Naive B cell (primary cell): ENCODE measurements around the gene CLIC5. TPM values are rescaled to one million over a fixed set of nuclear protein-coding genes. Genes with fewer than 3 reads are reported as not detected.

Experiments
- ATAC-seq, 2 donors: fragments of 150-1000 bp; cut with Tn5 transposase; 2 replicates each; pipeline ENCODE4 v1.10.0; 2021; ENCODE audit warnings: low read depth in 2 of 2, mild to moderate bottlenecking in 2 of 2, moderate library complexity in 2 of 2
- DNase-seq: peaks from one replicate; pipeline ENCODE4 v3.0.0; 2022
- H3K27ac Mint-ChIP-seq, 6 donors: one replicate each; pipeline ENCODE4 v1.8.0; 2020 to 2022; ENCODE audit warnings: mild to moderate bottlenecking in 6 of 6, mixed read lengths in 6 of 6, moderate library complexity in 5 of 6, inconsistent platforms in 2 of 6
- H3K27me3 Mint-ChIP-seq, 3 donors: one replicate each; pipeline ENCODE4 v1.8.0; 2021 to 2022; ENCODE audit warnings: mixed read lengths in 3 of 3, mild to moderate bottlenecking in 1 of 3
- H3K36me3 Mint-ChIP-seq, 2 donors: one replicate each; pipeline ENCODE4 v1.8.0; 2020 to 2022; ENCODE audit warnings: mixed read lengths in 2 of 2, inconsistent platforms in 1 of 2, mild to moderate bottlenecking in 1 of 2
- H3K4me1 Mint-ChIP-seq, 3 donors: one replicate each; pipeline ENCODE4 v1.8.0; 2020 to 2022; ENCODE audit warnings: mixed read lengths in 3 of 3, inconsistent platforms in 1 of 3, mild to moderate bottlenecking in 1 of 3, moderate library complexity in 1 of 3
- H3K4me3 Mint-ChIP-seq, 8 donors: one replicate each; pipeline ENCODE4 v1.8.0; 2020 to 2022; ENCODE audit warnings: mild to moderate bottlenecking in 8 of 8, mixed read lengths in 8 of 8, moderate library complexity in 8 of 8, inconsistent platforms in 2 of 8
- H3K9me3 Mint-ChIP-seq, 7 donors: one replicate each; pipeline ENCODE4 v1.8.0; 2020 to 2022; ENCODE audit warnings: mixed read lengths in 7 of 7, mild to moderate bottlenecking in 5 of 7, inconsistent platforms in 2 of 7, moderate library complexity in 1 of 7
- polyA plus RNA-seq, 6 donors: library from polyadenylated mRNA; unstranded; fragments of 300-500 nt; fragmentation: Illumina TruSeq; gene quantifications; one replicate each; pipeline ENCODE4 v1.2.3, GENCODE V29; 2021; ENCODE audit warnings: low read depth in 6 of 6

CLIC5 gene
- polyA plus RNA-seq, 6 donors from 2014 or later = 0.05 to 1.3 (median 0.13) TPM; not detected in 1

DNA sequence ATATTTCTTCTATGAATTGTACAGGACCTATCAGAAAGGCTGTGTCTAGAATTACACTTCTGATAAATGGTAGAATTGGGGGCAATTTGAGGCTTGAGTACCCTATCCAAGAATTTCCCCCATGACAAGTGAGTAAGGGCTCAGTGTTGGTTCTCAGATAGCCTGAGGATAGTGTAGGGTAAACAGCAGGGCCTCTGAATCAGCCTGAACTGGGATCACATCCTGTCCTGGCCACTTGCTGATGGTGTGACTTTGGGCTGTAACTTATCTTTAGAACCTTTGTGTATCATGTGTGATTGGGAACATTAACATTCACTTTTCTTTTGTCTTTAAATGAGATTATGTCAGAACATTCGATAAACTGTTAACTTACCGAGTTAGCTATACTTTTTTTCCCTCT is 151.0 kb downstream of the CLIC5 start:
- Mint-ChIP-seq H3K27ac (peak overlapping the region in 1 of 6 donors; percentile 54), H3K27me3 (peaks cover 12 to 31% (median 26%) of the 10 kb centered on the region in 3 donors), H3K36me3 (no peaks in the 10 kb centered on the region), H3K4me3 (no peak overlapping the region), H3K9me3 (peaks cover 0 to 3% (median 0%) of the 10 kb centered on the region in 7 donors), H3K4me1 (no peaks in the 10 kb centered on the region)
- ATAC-seq (no peak), DNase-seq (no peak)

DNA sequence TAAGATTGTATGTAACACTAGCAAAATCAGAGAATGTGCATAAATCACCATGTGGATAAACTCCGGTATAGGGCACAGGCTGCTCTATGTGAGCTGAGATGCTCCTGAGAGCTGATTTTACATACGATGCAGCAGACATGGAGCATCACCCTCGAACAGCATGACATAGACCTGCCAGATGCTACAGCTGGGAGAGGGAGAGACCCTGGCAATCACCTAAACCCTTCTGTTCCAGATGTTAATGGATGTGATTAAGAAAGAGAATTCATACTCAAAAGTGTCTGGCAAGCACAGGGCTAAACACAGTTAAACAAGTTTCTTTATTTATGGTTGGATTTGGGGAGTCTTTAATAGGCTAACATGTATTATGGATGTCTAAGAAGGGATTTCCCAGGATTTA is 157.0 kb downstream of the CLIC5 start:
- Mint-ChIP-seq H3K27ac (peak overlapping the region in 1 of 6 donors; percentile 66), H3K36me3 (no peaks in the 10 kb centered on the region), H3K4me3 (no peak overlapping the region), H3K4me1 (no peaks in the 10 kb centered on the region), H3K27me3 (peaks cover 0 to 13% (median 11%) of the 10 kb centered on the region in 3 donors), H3K9me3 (no peaks in the 10 kb centered on the region)
- DNase-seq = no peak
- no peak for ATAC-seq

DNA sequence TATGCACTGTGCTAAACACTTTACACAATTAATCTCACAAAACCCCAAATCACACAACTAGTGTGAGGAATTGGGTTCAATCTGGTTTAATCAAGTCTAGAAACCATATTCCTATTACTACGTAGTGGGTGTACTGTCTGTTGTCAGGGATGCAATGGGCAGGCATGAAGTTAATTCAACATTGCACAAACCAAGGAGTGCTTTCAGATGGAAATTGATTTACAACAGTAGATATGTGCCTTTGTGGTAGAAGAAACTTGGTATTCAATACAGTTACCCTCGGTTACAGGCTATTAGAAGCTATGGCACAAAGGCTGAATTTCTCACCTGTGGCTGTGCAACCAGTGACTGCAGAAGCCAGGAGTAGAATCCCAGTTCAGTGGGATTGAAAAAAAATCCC is 157.8 kb downstream of the CLIC5 start:
- Mint-ChIP-seq H3K27ac (no peak overlapping the region), H3K4me1 (no peaks in the 10 kb centered on the region), H3K27me3 (peaks cover 0 to 17% (median 16%) of the 10 kb centered on the region in 3 donors), H3K4me3 (no peak overlapping the region), H3K36me3 (no peaks in the 10 kb centered on the region), H3K9me3 (no peaks in the 10 kb centered on the region)
- DNase-seq (no peak), ATAC-seq (no peak)

DNA sequence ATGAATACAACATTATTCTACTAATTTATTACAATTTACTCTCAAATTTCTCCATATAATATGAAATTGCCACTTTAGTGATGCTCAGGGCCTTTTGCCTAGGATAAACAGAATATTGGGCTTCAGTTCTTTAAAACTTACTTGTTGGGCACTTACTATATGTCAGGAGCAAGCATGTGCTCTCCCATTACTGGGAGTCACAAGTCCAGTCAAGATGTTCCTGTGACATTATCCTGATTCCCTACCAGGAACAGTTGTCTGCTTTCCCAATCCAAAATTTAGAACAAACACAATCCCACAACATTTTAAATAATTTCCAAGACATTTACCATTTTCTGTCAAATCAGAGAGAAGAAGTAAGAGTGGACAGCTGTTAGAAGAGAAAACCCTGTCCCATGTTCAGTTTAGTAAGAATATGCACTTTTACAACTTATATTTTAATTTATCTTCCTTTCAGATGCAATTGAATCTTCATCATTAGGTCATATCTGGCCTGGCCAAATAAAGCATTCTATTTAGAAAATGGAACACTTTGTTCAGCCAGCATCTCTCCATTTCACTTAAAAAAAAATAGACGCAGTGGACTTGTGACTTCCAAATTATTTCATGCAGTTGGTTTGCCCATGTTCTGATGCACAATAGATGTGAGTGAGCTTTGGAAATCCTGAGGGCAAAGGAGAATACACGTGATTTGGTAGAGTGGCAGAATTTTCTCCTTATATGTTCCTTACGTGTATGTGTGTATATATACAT is 159.8 kb downstream of the CLIC5 start:
- Mint-ChIP-seq H3K9me3 (no peaks in the 10 kb centered on the region), H3K27ac (no peak overlapping the region), H3K4me3 (no peak overlapping the region), H3K36me3 (no peaks in the 10 kb centered on the region), H3K27me3 (peaks cover 0 to 26% (median 17%) of the 10 kb centered on the region in 3 donors), H3K4me1 (no peaks in the 10 kb centered on the region)
- no peak for DNase-seq
- ATAC-seq = no peak

DNA sequence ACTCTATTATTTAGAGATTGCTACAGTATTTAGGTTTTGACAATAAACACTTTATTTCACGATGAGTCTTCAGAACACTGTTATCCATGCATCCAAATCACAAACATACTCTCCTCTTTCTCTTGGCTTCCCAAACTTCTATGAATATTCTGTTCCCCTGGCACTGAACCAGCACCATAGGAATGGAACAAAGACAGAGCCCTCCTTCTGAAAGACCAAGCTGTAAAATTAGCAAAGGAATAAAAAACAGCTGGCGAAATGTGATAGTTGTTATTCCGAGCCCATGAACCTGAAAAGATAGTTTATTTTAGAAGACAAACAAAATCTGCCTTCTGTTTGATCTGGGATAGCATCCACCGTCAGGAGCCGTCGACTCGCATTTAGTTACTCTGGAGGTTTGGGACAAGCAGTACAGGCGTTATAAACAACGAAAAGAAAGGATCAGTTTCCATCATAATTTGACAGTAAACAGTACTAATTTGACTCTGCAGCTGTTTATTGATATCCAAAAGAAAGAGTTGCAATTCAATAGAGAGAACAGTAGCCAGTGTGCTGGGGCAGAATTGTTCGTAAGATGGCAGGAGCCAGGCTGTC is 161.4 kb downstream of the CLIC5 start:
- no peak for ATAC-seq
- no peak for DNase-seq
- Mint-ChIP-seq H3K27ac (no peak overlapping the region), H3K4me3 (no peak overlapping the region), H3K27me3 (peaks cover 8 to 16% (median 9%) of the 10 kb centered on the region in 3 donors), H3K4me1 (no peaks in the 10 kb centered on the region), H3K9me3 (no peaks in the 10 kb centered on the region), H3K36me3 (no peaks in the 10 kb centered on the region)

DNA sequence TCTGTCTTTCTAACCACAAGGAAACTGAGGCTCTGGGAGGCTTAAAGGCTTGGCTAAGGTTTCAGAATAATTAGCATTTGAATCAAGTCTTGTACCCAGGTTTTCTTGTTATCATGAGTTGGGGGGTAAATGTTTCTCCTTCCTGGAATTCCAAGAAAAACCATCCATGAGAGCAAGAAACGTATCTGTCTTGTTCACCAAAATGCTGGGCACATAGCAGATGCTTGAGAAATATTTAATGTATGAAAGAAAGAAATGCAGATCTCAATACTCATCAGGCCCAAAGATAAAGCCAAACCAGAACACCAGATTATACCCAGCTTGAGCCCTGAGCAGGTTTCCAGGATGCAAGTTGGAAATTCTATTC is 164.6 kb downstream of the CLIC5 start:
- ATAC-seq (no peak), DNase-seq (no peak)
- Mint-ChIP-seq H3K27ac (peak overlapping the region in 1 of 6 donors; percentile 54), H3K36me3 (no peaks in the 10 kb centered on the region), H3K27me3 (peaks cover 8 to 15% (median 9%) of the 10 kb centered on the region in 3 donors), H3K4me3 (no peak overlapping the region), H3K9me3 (no peaks in the 10 kb centered on the region), H3K4me1 (no peaks in the 10 kb centered on the region)

DNA sequence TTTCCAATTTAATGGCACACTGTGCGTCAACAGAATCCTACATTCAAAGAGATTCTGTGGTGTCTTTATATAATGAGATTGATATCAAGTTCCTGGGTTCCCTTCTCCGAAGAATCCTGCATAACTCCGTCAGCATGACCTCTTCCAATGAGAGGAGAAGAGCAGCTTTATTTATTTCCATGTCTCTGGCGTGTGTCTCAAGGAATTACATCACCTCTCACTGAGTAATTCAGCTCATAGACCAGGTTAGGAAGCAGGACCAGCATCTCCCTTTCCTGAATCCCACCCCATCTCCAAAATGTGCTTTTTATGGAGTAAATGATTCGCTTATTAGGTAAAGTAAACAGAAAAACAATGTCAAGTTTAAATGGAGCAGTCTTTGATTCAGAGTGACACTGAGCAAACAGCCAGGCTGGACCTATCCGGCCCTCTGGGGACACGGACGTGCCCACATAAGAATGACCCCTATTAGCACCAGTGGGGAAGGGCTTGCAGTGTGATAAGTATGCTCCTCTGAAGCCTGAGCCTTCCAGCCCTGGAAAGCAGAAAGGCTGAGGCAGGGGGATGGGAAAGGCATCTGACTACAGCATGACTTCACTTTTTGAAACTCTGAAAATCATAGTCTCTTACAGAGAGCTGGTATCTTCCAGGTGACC is 165.2 kb downstream of the CLIC5 start:
- DNase-seq (no peak), ATAC-seq (no peak)
- H3K4me1 Mint-ChIP-seq = no peaks in the 10 kb centered on the region
- H3K36me3 Mint-ChIP-seq = no peaks in the 10 kb centered on the region
- H3K27me3 Mint-ChIP-seq = peaks cover 8 to 15% (median 9%) of the 10 kb centered on the region in 3 donors
- H3K4me3 Mint-ChIP-seq = no peak overlapping the region
- H3K9me3 Mint-ChIP-seq = no peaks in the 10 kb centered on the region
- no peak overlapping the region for H3K27ac Mint-ChIP-seq

DNA sequence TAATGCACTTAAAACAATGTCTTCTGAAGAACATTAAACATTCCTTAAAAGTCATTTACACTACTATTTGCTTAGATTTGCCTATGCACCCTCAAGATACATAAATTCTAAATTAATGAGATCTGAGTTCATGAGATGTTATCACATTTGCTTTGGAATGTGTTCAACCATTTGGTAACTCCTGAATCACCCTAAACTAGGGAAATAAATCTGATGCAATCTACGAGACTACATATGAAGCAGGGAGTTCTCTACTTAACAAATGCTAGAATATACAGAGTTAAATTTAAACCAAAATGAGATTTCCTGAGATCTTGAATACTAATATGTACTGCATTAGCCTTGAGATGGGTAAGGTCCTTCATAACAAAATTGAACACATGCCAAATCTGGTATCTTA is 170.1 kb downstream of the CLIC5 start:
- ATAC-seq (no peak), DNase-seq (no peak)
- Mint-ChIP-seq H3K36me3 (no peaks in the 10 kb centered on the region), H3K27me3 (peaks cover 3 to 14% (median 7%) of the 10 kb centered on the region in 3 donors), H3K9me3 (peaks cover 0 to 2% (median 0%) of the 10 kb centered on the region in 7 donors), H3K4me3 (no peak overlapping the region), H3K27ac (no peak overlapping the region), H3K4me1 (peaks cover 0 to 4% (median 0%) of the 10 kb centered on the region in 3 donors)

DNA sequence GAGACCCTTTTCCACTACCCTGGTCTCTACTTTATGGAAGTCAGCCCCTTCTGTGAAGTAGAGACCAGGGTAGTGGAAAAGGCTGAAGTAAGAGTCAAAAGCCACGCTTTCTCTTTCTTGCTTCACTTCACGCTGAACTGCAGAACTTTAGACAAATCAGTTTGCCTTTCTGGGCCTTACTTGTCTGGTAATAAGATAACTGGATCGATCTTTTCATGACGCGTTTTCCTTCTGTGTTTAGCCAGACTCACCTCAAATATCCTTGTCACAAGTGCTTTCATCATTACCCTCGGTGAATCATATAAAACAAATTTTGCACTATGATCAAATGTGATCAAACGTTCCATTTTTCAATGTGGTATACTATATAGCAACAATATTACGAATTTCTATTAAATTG is 170.7 kb downstream of the CLIC5 start:
- H3K4me1 Mint-ChIP-seq = peaks cover 0 to 4% (median 0%) of the 10 kb centered on the region in 3 donors
- peaks cover 0 to 2% (median 0%) of the 10 kb centered on the region in 7 donors for H3K9me3 Mint-ChIP-seq
- no peak overlapping the region for H3K4me3 Mint-ChIP-seq
- peak overlapping the region in 1 of 6 donors; percentile 4 for H3K27ac Mint-ChIP-seq
- no peak for ATAC-seq
- no peak for DNase-seq
- no peaks in the 10 kb centered on the region for H3K36me3 Mint-ChIP-seq
- peaks cover 3 to 9% (median 7%) of the 10 kb centered on the region in 3 donors for H3K27me3 Mint-ChIP-seq

DNA sequence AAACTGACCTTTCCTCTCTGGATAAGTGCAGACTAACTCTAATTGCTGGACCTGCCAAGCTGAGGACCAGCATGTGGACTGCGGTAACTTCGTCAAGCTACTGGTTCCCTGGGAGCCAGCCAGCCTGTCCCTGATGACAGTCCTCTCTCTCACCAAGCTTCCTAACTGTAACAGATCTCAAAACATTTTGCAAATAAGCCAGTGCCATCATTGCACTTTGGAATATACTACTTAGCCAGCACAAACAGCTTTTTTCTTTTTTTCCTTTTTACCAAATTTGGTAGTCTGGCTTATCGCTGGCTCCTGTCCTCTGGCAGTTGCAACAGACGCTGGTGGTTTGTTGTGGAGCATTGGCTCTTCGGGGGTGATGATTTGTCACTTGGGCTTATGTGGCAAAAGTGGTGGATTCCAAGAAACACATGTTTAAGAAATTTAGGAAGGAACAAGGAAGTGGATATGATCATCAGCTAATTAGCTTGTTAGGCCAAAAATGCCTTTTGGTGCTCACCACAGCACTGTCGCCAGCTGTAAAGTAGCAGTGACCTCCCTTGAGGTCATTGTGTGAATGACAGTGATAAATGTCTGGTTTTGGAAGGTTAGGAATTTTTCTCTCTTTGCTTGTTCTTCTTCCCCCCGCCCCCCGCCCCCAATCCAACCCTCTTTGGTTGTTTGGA is 171.7 kb downstream of the CLIC5 start:
- peaks cover 0 to 2% (median 0%) of the 10 kb centered on the region in 7 donors for H3K9me3 Mint-ChIP-seq
- H3K27me3 Mint-ChIP-seq = peaks cover 3 to 7% (median 5%) of the 10 kb centered on the region in 3 donors
- DNase-seq (no peak), ATAC-seq (no peak)
- H3K27ac Mint-ChIP-seq = no peak overlapping the region
- H3K4me3 Mint-ChIP-seq = no peak overlapping the region
- H3K4me1 Mint-ChIP-seq = peaks cover 0 to 4% (median 0%) of the 10 kb centered on the region in 3 donors
- H3K36me3 Mint-ChIP-seq = no peaks in the 10 kb centered on the region

DNA sequence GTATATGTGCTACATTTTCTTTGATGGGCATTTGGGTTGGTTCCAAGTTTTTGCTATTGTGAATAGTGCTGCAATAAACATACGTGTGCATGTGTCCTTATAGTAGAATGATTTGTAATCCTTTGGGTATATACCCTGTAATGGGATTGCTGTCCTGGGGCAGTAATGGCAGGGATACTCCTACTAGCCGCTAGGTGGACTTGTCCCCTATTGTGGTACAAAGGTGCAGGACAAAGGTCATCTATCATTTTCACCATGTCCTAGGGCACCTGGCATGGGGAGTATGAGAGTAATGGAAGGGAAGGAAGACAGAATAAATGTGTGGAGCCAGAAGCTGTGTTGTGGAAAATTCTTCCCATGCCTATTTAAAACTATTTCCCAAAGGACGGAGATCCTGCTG is 174.6 kb downstream of the CLIC5 start:
- DNase-seq (no peak), ATAC-seq (no peak)
- peaks cover 0 to 4% (median 0%) of the 10 kb centered on the region in 3 donors for H3K4me1 Mint-ChIP-seq
- H3K9me3 Mint-ChIP-seq = peaks cover 0 to 2% (median 0%) of the 10 kb centered on the region in 7 donors
- no peak overlapping the region for H3K27ac Mint-ChIP-seq
- H3K4me3 Mint-ChIP-seq = no peak overlapping the region
- peaks cover 3 to 7% (median 5%) of the 10 kb centered on the region in 3 donors for H3K27me3 Mint-ChIP-seq
- H3K36me3 Mint-ChIP-seq = no peaks in the 10 kb centered on the region

DNA sequence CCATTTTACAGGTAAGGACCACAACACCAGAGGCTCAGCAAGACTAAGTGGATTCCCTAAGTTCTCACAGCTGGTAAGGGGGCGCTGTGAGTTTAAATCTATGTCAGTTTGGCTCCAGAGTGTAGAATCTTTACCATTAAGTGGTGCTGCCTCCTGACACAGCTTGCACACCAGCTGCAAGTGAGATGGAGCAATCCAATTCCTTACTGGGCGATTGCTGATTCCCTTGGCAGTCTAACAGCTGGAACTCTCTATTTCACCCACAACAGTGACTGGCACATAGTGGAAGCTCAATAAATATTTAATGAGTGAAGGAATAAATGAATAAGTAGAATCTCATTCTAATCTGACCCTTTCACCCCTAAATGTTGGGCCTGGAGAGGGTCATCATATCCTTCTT is 176.7 kb downstream of the CLIC5 start:
- Mint-ChIP-seq H3K36me3 (no peaks in the 10 kb centered on the region), H3K27me3 (peaks cover 3 to 7% (median 5%) of the 10 kb centered on the region in 3 donors), H3K4me3 (no peak overlapping the region), H3K9me3 (peaks cover 0 to 2% (median 0%) of the 10 kb centered on the region in 7 donors), H3K27ac (no peak overlapping the region), H3K4me1 (peaks cover 4 to 9% (median 5%) of the 10 kb centered on the region in 3 donors)
- no peak for ATAC-seq
- no peak for DNase-seq

DNA sequence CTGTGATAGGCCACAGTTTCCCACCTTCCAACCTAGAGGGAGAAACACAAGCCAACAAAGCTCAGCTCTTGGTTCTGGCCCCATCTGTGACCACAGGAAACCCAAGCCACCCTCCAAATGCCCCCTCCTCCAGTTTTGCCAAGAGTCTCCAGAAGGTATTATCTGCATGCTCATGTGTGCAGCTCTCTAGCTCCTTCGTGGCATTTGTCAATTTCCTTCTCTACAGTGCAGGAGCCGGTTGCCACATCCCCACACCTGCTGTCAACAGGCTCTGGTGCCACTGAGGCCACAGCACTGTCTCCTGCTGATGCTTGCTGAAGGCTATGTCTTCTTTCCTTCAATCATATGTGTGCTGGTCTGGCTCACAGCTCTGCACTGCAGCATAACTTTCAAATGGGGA is 177.2 kb downstream of the CLIC5 start:
- peaks cover 3 to 7% (median 5%) of the 10 kb centered on the region in 3 donors for H3K27me3 Mint-ChIP-seq
- H3K36me3 Mint-ChIP-seq = no peaks in the 10 kb centered on the region
- no peak for DNase-seq
- no peak for ATAC-seq
- peaks cover 4 to 9% (median 5%) of the 10 kb centered on the region in 3 donors for H3K4me1 Mint-ChIP-seq
- peaks cover 0 to 2% (median 0%) of the 10 kb centered on the region in 7 donors for H3K9me3 Mint-ChIP-seq
- H3K27ac Mint-ChIP-seq = no peak overlapping the region
- no peak overlapping the region for H3K4me3 Mint-ChIP-seq
